PC-3 (cell line): ENCODE data around the gene DSTN. TPM values are rescaled to one million over a fixed set of nuclear protein-coding genes. Genes with fewer than 3 reads are reported as not detected.

ENCODE experiments used
- ATAC-seq: fragments of 200-7000 bp; cut with Tn5 transposase; 2 replicates; pipeline ENCODE4 v1.9.1; 2020; ENCODE audit warnings: mild to moderate bottlenecking, moderate library complexity
- BruUV-seq: library from RNA; stranded (reverse); fragments of 400-500 nt; replicated peaks from 2 replicates; lab custom pipeline; 2021; lab: Mats Ljungman, UMichigan
- CTCF ChIA-PET: fragments of 300-600 bp; sonication (Branson Sonifier 250); formaldehyde crosslinking; loops from one replicate; lab custom pipeline; 2022; ENCODE audit warnings: antibody characterized with exemption; lab: Charles Lee
- POLR2A ChIA-PET: fragments of 300-600 bp; sonication (Branson Sonifier 250); formaldehyde crosslinking; loops from one replicate; lab custom pipeline; 2022; ENCODE audit warnings: antibody characterized with exemption; ENCODE audit not compliant: unreplicated experiment; lab: Charles Lee
- DNase-seq: peaks from one replicate; pipeline ENCODE4 v3.0.0-alpha.2; 2015
- H2AFZ ChIP-seq: fragments of 300-600 bp; sonication (generic); 2 replicates; pipeline ENCODE4 v1.6.0; 2016; ENCODE audit warnings: antibody characterized with exemption, low read length
- H3F3A ChIP-seq: fragments of 300-600 bp; sonication (generic); one replicate; pipeline ENCODE4 v1.6.0; 2017; ENCODE audit warnings: antibody characterized with exemption, low read length, control low read depth, mild to moderate bottlenecking; ENCODE audit not compliant: unreplicated experiment
- H3K27ac ChIP-seq: fragments of 300-600 bp; sonication (generic); 2 replicates; pipeline ENCODE4 v1.5.1; 2016; ENCODE audit warnings: mild to moderate bottlenecking, low read length
- H3K27me3 ChIP-seq: fragments of 300-600 bp; sonication (generic); 2 replicates; pipeline ENCODE4 v1.6.1; 2016; ENCODE audit warnings: low read length, mixed read lengths
- H3K36me3 ChIP-seq: fragments of 300-600 bp; sonication (generic); 2 replicates; pipeline ENCODE4 v1.6.1; 2016; ENCODE audit warnings: low read depth, mixed run types, low read length, mixed read lengths
- H3K4me1 ChIP-seq: fragments of 300-600 bp; sonication (generic); 2 replicates; pipeline ENCODE4 v1.5.1; 2016; ENCODE audit warnings: low read length; ENCODE audit not compliant: insufficient read depth
- H3K4me2 ChIP-seq: fragments of 300-600 bp; sonication (generic); 2 replicates; pipeline ENCODE4 v1.6.0; 2016; ENCODE audit warnings: low read length
- H3K4me3 ChIP-seq: fragments of 300-600 bp; sonication (generic); 2 replicates; pipeline ENCODE4 v1.5.1; 2016; ENCODE audit warnings: mild to moderate bottlenecking, low read length, mixed read lengths
- H3K79me2 ChIP-seq: fragments of 300-600 bp; sonication (generic); 2 replicates; pipeline ENCODE4 v1.6.1; 2017; ENCODE audit warnings: low read length, mixed read lengths
- H3K9ac ChIP-seq: fragments of 300-600 bp; sonication (generic); 2 replicates; pipeline ENCODE4 v1.6.0; 2016; ENCODE audit warnings: mild to moderate bottlenecking, low read length
- H3K9me2 ChIP-seq: fragments of 300-600 bp; sonication (generic); replicated peaks from 2 replicates; pipeline ENCODE4 v1.6.1; 2016; ENCODE audit warnings: mixed run types, low read length, mixed read lengths
- H3K9me3 ChIP-seq: fragments of 300-600 bp; sonication (generic); 2 replicates; pipeline ENCODE4 v1.6.1; 2016; ENCODE audit warnings: low read length, mixed read lengths
- H4K20me1 ChIP-seq: fragments of 300-600 bp; sonication (generic); 2 replicates; pipeline ENCODE4 v1.6.1; 2016; ENCODE audit warnings: low read length, mixed read lengths
- EZH2 ChIP-seq: fragments of 300-600 bp; sonication (generic); IDR thresholded peaks from one replicate; pipeline ENCODE4 v1.6.1; 2017; ENCODE audit warnings: antibody characterized with exemption, mild to moderate bottlenecking, low read length; ENCODE audit not compliant: unreplicated experiment
- EZH2phosphoT487 ChIP-seq: fragments of 300-600 bp; sonication (generic); IDR thresholded peaks from 2 replicates; pipeline ENCODE4 v1.6.1; 2018; ENCODE audit warnings: mild to moderate bottlenecking, antibody characterized with exemption, low read length, borderline replicate concordance
- intact Hi-C: fragments of 100-400 bp; cut with micrococcal nuclease; formaldehyde crosslinking; loops from 2 replicates; pipeline ENCODE4 v1.9.0; 2023
- total RNA-seq: library from RNA; depleted of rRNA; stranded (reverse); fragments of >200 nt; gene quantifications from 2 replicates; pipeline ENCODE4 v1.2.3, GENCODE V29; 2014
- TF ChIP-seq, protein P1 (sequence below): fragments of 300-600 bp; sonication (generic); conservative IDR thresholded peaks from 2 replicates; pipeline ENCODE4 v1.5.1; 2017; ENCODE audit warnings: antibody characterized with exemption, low read depth, mild to moderate bottlenecking, low read length

DSTN gene
- total RNA-seq, 1 experiment from 2014 or later: 182 TPM

GRCh38 chr20:17522528-17522927 lies 47.3 kb upstream of the DSTN start:
- ChIA-PET CTCF (no interaction called here), POLR2A (no interaction called here)
- no TSS peak for BruUV-seq
- H3K9ac ChIP-seq: no peak overlapping the region
- no peaks in the 10 kb centered on the region for H3K36me3 ChIP-seq
- H3K27ac ChIP-seq: no peak overlapping the region
- ATAC-seq: no peak
- no peak overlapping the region for H3K4me3 ChIP-seq
- intact Hi-C loops: no loop called here
- no peak for TF ChIP-seq EZH2
- TF ChIP-seq, protein P1, sequence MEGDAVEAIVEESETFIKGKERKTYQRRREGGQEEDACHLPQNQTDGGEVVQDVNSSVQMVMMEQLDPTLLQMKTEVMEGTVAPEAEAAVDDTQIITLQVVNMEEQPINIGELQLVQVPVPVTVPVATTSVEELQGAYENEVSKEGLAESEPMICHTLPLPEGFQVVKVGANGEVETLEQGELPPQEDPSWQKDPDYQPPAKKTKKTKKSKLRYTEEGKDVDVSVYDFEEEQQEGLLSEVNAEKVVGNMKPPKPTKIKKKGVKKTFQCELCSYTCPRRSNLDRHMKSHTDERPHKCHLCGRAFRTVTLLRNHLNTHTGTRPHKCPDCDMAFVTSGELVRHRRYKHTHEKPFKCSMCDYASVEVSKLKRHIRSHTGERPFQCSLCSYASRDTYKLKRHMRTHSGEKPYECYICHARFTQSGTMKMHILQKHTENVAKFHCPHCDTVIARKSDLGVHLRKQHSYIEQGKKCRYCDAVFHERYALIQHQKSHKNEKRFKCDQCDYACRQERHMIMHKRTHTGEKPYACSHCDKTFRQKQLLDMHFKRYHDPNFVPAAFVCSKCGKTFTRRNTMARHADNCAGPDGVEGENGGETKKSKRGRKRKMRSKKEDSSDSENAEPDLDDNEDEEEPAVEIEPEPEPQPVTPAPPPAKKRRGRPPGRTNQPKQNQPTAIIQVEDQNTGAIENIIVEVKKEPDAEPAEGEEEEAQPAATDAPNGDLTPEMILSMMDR: no peak
- H3K27me3 ChIP-seq: no peaks in the 10 kb centered on the region
- no peak overlapping the region for H3K4me2 ChIP-seq
- no peaks in the 10 kb centered on the region for H3K9me2 ChIP-seq
- H4K20me1 ChIP-seq: no peaks in the 10 kb centered on the region
- H3K9me3 ChIP-seq: no peaks in the 10 kb centered on the region
- no peaks in the 10 kb centered on the region for H3K4me1 ChIP-seq
- H3F3A ChIP-seq: no peaks in the 10 kb centered on the region
- no peak overlapping the region for H2AFZ ChIP-seq
- no peak for DNase-seq
- no peaks in the 10 kb centered on the region for H3K79me2 ChIP-seq

DNA sequence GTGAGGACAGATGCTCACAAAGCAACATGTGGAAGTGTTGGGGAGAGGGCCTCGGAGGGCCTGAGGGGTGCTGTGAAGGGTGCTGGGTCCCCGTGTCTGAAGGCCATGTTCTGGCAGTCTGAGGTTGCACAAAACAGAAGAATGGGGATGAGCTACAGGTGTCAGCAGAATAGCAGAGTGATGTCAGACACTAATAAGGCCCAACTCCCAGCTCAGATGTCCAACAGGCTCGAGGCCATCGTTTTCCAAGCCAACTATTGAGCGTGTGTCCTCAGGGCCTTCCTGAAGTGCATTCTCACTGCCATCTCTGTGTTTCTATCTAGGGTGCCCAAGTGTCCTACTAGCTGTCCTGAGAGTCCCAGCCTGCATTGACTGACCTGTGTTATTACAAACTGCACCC lies 46.5 kb upstream of the DSTN start:
- intact Hi-C loops: no loop called here
- no peaks in the 10 kb centered on the region for H3K9me3 ChIP-seq
- DNase-seq (no peak), ATAC-seq (no peak)
- no peaks in the 10 kb centered on the region for H3K79me2 ChIP-seq
- no peak overlapping the region for H2AFZ ChIP-seq
- H3K27ac ChIP-seq: no peak overlapping the region
- no peaks in the 10 kb centered on the region for H3K9me2 ChIP-seq
- ChIA-PET CTCF (no interaction called here), POLR2A (interaction anchor here (0.5 kb wide), 1 partner anchor 12 kb away, joined by 4 read pairs; no protein-coding TSS in a partner anchor)
- TF ChIP-seq EZH2 (no peak), EZH2phosphoT487 (no peak)
- TF ChIP-seq, protein P1: no peak
- no peaks in the 10 kb centered on the region for H3K4me1 ChIP-seq
- H3F3A ChIP-seq: no peaks in the 10 kb centered on the region
- no peak overlapping the region for H3K9ac ChIP-seq
- BruUV-seq: no TSS peak
- H4K20me1 ChIP-seq: no peaks in the 10 kb centered on the region
- H3K36me3 ChIP-seq: no peaks in the 10 kb centered on the region
- no peak overlapping the region for H3K4me2 ChIP-seq
- H3K4me3 ChIP-seq: no peak overlapping the region
- no peaks in the 10 kb centered on the region for H3K27me3 ChIP-seq

GRCh38 chr20:17524560-17524959 lies 45.3 kb upstream of the DSTN start:
- no peak for DNase-seq
- no TSS peak for BruUV-seq
- Histone ChIP-seq H3K4me2 (no peak overlapping the region), H3K27me3 (no peaks in the 10 kb centered on the region), H3K9me2 (no peaks in the 10 kb centered on the region), H3K36me3 (no peaks in the 10 kb centered on the region), H2AFZ (no peak overlapping the region), H3F3A (no peaks in the 10 kb centered on the region), H3K27ac (no peak overlapping the region), H3K79me2 (no peaks in the 10 kb centered on the region), H3K4me3 (no peak overlapping the region), H3K9me3 (no peaks in the 10 kb centered on the region), H4K20me1 (no peaks in the 10 kb centered on the region), H3K4me1 (no peaks in the 10 kb centered on the region), H3K9ac (no peak overlapping the region)
- CTCF ChIA-PET: no interaction called here
- POLR2A ChIA-PET: no interaction called here
- intact Hi-C loops: no loop called here
- no peak for ATAC-seq
- TF ChIP-seq EZH2phosphoT487 (no peak), EZH2 (no peak)
- TF ChIP-seq, protein P1: no peak
